Activated T-helper 17 cell treated with anti-CD3 and anti-CD28 coated beads, Interleukin-2, amount 50 U/mL, for 72 hours (primary cell): ENCODE measurements around the gene TFDP2. TPM values are rescaled to one million over a fixed set of nuclear protein-coding genes. Genes with fewer than 3 reads are reported as not detected.

Source experiments
- ATAC-seq: fragments of 150-1000 bp; cut with Tn5 transposase; replicated peaks from 2 replicates; pipeline ENCODE4 v1.10.0; 2021; ENCODE audit warnings: mild to moderate bottlenecking, moderate library complexity
- H3K27ac Mint-ChIP-seq: one replicate; pipeline ENCODE4 v1.8.0; 2022; ENCODE audit warnings: mixed read lengths
- H3K27me3 Mint-ChIP-seq: one replicate; pipeline ENCODE4 v1.8.0; 2022; ENCODE audit warnings: mixed read lengths
- H3K36me3 Mint-ChIP-seq: one replicate; pipeline ENCODE4 v1.8.0; 2022; ENCODE audit warnings: low read depth, mild to moderate bottlenecking, mixed read lengths
- H3K4me1 Mint-ChIP-seq: one replicate; pipeline ENCODE4 v1.8.0; 2022; ENCODE audit warnings: mixed read lengths
- H3K4me3 Mint-ChIP-seq: one replicate; pipeline ENCODE4 v1.8.0; 2022; ENCODE audit warnings: mild to moderate bottlenecking, mixed read lengths
- H3K9me3 Mint-ChIP-seq: one replicate; pipeline ENCODE4 v1.8.0; 2022; ENCODE audit warnings: mixed read lengths
- total RNA-seq, 2 donors: library from RNA; stranded (reverse); gene quantifications; one replicate each; pipeline ENCODE4 v1.2.3, GENCODE V29; 2022

The TFDP2 gene
- total RNA-seq, 2 donors from 2014 or later = 18.0 to 24.1 TPM

GRCh38 chr3:141905129-141905528 is 244.2 kb downstream of the TFDP2 start:
- H3K27me3 Mint-ChIP-seq = no peaks in the 10 kb centered on the region
- peak overlapping the region; percentile 76 for H3K27ac Mint-ChIP-seq
- H3K9me3 Mint-ChIP-seq = no peaks in the 10 kb centered on the region
- peak; percentile 64 for ATAC-seq
- peaks cover 23% of the 10 kb centered on the region for H3K4me1 Mint-ChIP-seq
- H3K36me3 Mint-ChIP-seq = peaks cover 77% of the 10 kb centered on the region
- H3K4me3 Mint-ChIP-seq = peak overlapping the region; percentile 43

GRCh38 chr3:141904203-141904602 is 245.1 kb downstream of the TFDP2 start:
- peaks cover 24% of the 10 kb centered on the region for H3K4me1 Mint-ChIP-seq
- H3K4me3 Mint-ChIP-seq = peak overlapping the region; percentile 43
- H3K9me3 Mint-ChIP-seq = no peaks in the 10 kb centered on the region
- H3K27me3 Mint-ChIP-seq = no peaks in the 10 kb centered on the region
- H3K36me3 Mint-ChIP-seq = peaks cover 70% of the 10 kb centered on the region
- H3K27ac Mint-ChIP-seq = peak overlapping the region; percentile 76
- peak; percentile 74 for ATAC-seq

- no peak for ATAC-seq
- peaks cover 68% of the 10 kb centered on the region for H3K36me3 Mint-ChIP-seq
- peaks cover 6% of the 10 kb centered on the region for H3K9me3 Mint-ChIP-seq
- no peak overlapping the region for H3K27ac Mint-ChIP-seq
- no peak overlapping the region for H3K4me3 Mint-ChIP-seq
- peaks cover 27% of the 10 kb centered on the region for H3K4me1 Mint-ChIP-seq
- H3K27me3 Mint-ChIP-seq = no peaks in the 10 kb centered on the region
Measured at GRCh38 chr3:141901914-141902313, 247.4 kb downstream of the TFDP2 start.

GRCh38 chr3:141900343-141900742 is 249.0 kb downstream of the TFDP2 start:
- Mint-ChIP-seq H3K36me3 (peaks cover 68% of the 10 kb centered on the region), H3K27me3 (no peaks in the 10 kb centered on the region), H3K4me3 (peak overlapping the region; percentile 12), H3K4me1 (peaks cover 31% of the 10 kb centered on the region), H3K27ac (peak overlapping the region; percentile 18), H3K9me3 (peaks cover 6% of the 10 kb centered on the region)
- ATAC-seq = peak; percentile 82

GRCh38 chr3:141898908-141899307 is 250.4 kb downstream of the TFDP2 start:
- peaks cover 32% of the 10 kb centered on the region for H3K4me1 Mint-ChIP-seq
- H3K27me3 Mint-ChIP-seq = no peaks in the 10 kb centered on the region
- peaks cover 6% of the 10 kb centered on the region for H3K9me3 Mint-ChIP-seq
- H3K4me3 Mint-ChIP-seq = no peak overlapping the region
- no peak overlapping the region for H3K27ac Mint-ChIP-seq
- no peak for ATAC-seq
- H3K36me3 Mint-ChIP-seq = peaks cover 65% of the 10 kb centered on the region

GRCh38 chr3:141895731-141896130 is 253.6 kb downstream of the TFDP2 start:
- no peak overlapping the region for H3K4me3 Mint-ChIP-seq
- no peak overlapping the region for H3K27ac Mint-ChIP-seq
- peaks cover 6% of the 10 kb centered on the region for H3K9me3 Mint-ChIP-seq
- peaks cover 33% of the 10 kb centered on the region for H3K4me1 Mint-ChIP-seq
- peaks cover 74% of the 10 kb centered on the region for H3K36me3 Mint-ChIP-seq
- H3K27me3 Mint-ChIP-seq = no peaks in the 10 kb centered on the region
- no peak for ATAC-seq

- no peak for ATAC-seq
- Mint-ChIP-seq H3K36me3 (peaks cover 69% of the 10 kb centered on the region), H3K4me3 (no peak overlapping the region), H3K27me3 (no peaks in the 10 kb centered on the region), H3K9me3 (peaks cover 6% of the 10 kb centered on the region), H3K4me1 (peaks cover 28% of the 10 kb centered on the region), H3K27ac (peak overlapping the region; percentile 56)
Measured at GRCh38 chr3:141894524-141895176, 254.7 kb downstream of the TFDP2 start.

Other genes starting within 250 kb of the TFDP2 start
- gene GK5, start 76.0 kb upstream of the TFDP2 start, total RNA-seq = 10 to 100 TPM in 1 of 2 donors, 1 to 10 TPM in 1; 8.4 to 12.1 TPM